K562 (cell line): ENCODE data around the gene ASIC3. TPM values are rescaled to one million over a fixed set of nuclear protein-coding genes. Genes with fewer than 3 reads are reported as not detected.
"Not testable (repeated sequence)": the region's sequence is repeated elsewhere in the genome, so short reads cannot be mapped to it uniquely, and the experiment has no call there.

Experiments
- ATAC-seq: fragments of 200-7000 bp; cut with Tn5 transposase; 3 replicates; pipeline ENCODE4 v1.9.1; 2020; ENCODE audit warnings: moderate library complexity
- BruUV-seq: library from RNA; stranded (reverse); fragments of 400-500 nt; replicated peaks from 2 replicates; lab custom pipeline; 2021; lab: Mats Ljungman, UMichigan
- CTCF ChIA-PET: fragments of 300-600 bp; formaldehyde crosslinking; extraction: SDS; loops from one replicate; lab custom pipeline; 2021; ENCODE audit warnings: low intra/inter-chr PET ratio; lab: Yijun Ruan, JAX
- POLR2A ChIA-PET: fragments of 300-600, 350-650 bp; sonication (Branson Sonifier 250); formaldehyde crosslinking; extraction: SDS; loops from one replicate; lab custom pipeline; 2021; ENCODE audit warnings: antibody characterized with exemption, inconsistent platforms; lab: Yijun Ruan, JAX
- DNase-seq, 4 experiments: peaks; one replicate each; pipeline versions ENCODE4 v3.0.0 to v3.0.0-alpha.2; 2011 to 2018; ENCODE audit warnings: low spot score in 3 of 4, mixed read lengths in 3 of 4; ENCODE audit errors: extremely low read depth in 1 of 4
- FAIRE-seq: peaks from 2 replicates; lab custom pipeline; 2011; peaks lifted over from hg19 to GRCh38; lab: Jason Lieb, UNC
- H2AFZ ChIP-seq: 2 replicates; pipeline ENCODE4 v1.6.0; 2011; ENCODE audit warnings: low read depth, low read length, control low read depth, inconsistent platforms
- H3K27ac ChIP-seq: fragments of 200-600 bp; 3 replicates; pipeline ENCODE4 v1.8.0; 2011; ENCODE audit warnings: low read depth, mild to moderate bottlenecking, control low read depth, inconsistent platforms, low read length, moderate library complexity, mixed read lengths; ENCODE audit errors: extremely low read depth
- H3K27me3 ChIP-seq, 2 experiments: fragments of 300-600 bp in 1 of 2; 2 replicates in 1 of 2; 3 replicates in 1 of 2; pipeline versions ENCODE4 v1.6.0 to v1.8.0; 2011; ENCODE audit warnings: inconsistent platforms in 2 of 2, low read length in 2 of 2, mild to moderate bottlenecking in 1 of 2, mixed read lengths in 1 of 2, moderate library complexity in 1 of 2; ENCODE audit not compliant: control insufficient read depth in 2 of 2, insufficient read depth in 2 of 2
- H3K36me3 ChIP-seq: fragments of 300-600 bp; 3 replicates; pipeline ENCODE4 v1.8.0; 2011; ENCODE audit warnings: mild to moderate bottlenecking, low read length, inconsistent platforms; ENCODE audit not compliant: control insufficient read depth, insufficient read depth
- H3K4me1 ChIP-seq, 2 experiments: fragments of 200-600 bp in 1 of 2; replicated peaks in 1 of 2; 2 replicates in 1 of 2; 3 replicates in 1 of 2; pipeline versions ENCODE4 v1.5.1 to v1.8.0; 2011; ENCODE audit warnings: inconsistent platforms in 2 of 2, low read length in 2 of 2, mild to moderate bottlenecking in 1 of 2, mixed read lengths in 1 of 2, moderate library complexity in 1 of 2; ENCODE audit not compliant: control insufficient read depth in 2 of 2, insufficient read depth in 2 of 2
- H3K4me2 ChIP-seq: 2 replicates; pipeline ENCODE4 v1.6.1; 2011; ENCODE audit warnings: low read length, control low read depth, inconsistent platforms, mixed read lengths; ENCODE audit not compliant: insufficient read depth
- H3K4me3 ChIP-seq: fragments of 200-600 bp; sonication (generic), shearing (Covaris generic); 2 replicates; pipeline ENCODE4 v1.5.1; 2016; ENCODE audit warnings: control low read depth, inconsistent platforms
- H3K79me2 ChIP-seq: fragments of 200-600 bp; 3 replicates; pipeline ENCODE4 v1.8.0; 2011; ENCODE audit warnings: low read length, inconsistent platforms; ENCODE audit not compliant: control insufficient read depth, insufficient read depth
- H3K9ac ChIP-seq, 2 experiments: 2 replicates each; pipeline versions ENCODE4 v1.6.0 to v1.6.1; 2011; ENCODE audit warnings: low read depth in 2 of 2, low read length in 2 of 2, control low read depth in 1 of 2, inconsistent platforms in 1 of 2, mild to moderate bottlenecking in 1 of 2, mixed read lengths in 1 of 2; ENCODE audit not compliant: insufficient read depth in 1 of 2
- H3K9me1 ChIP-seq: one replicate; pipeline ENCODE4 v1.6.0; 2011; ENCODE audit warnings: inconsistent platforms, mild to moderate bottlenecking, low read length, moderate library complexity; ENCODE audit not compliant: control insufficient read depth, insufficient read depth
- H3K9me3 ChIP-seq: replicated peaks from 2 replicates; pipeline ENCODE4 v1.5.1; 2011; ENCODE audit warnings: low read depth, low read length, inconsistent platforms; ENCODE audit not compliant: control insufficient read depth, insufficient read depth
- H4K20me1 ChIP-seq: replicated peaks from 2 replicates; pipeline ENCODE4 v1.6.1; 2011; ENCODE audit warnings: low read length, inconsistent platforms, mixed read lengths; ENCODE audit not compliant: control insufficient read depth, insufficient read depth
- LCOR ChIP-seq: sonication (generic); formaldehyde crosslinking; IDR thresholded peaks from 2 replicates; pipeline ENCODE4 v1.8.0; 2022; ENCODE audit warnings: mild to moderate bottlenecking, missing genetic modification reagents
- NONO ChIP-seq, 2 experiments: fragments of 200-400 bp in 1 of 2; fragments of 450-650 bp in 1 of 2; formaldehyde crosslinking in 1 of 2; IDR thresholded peaks; 2 replicates each; pipeline ENCODE4 v1.6.1; 2017; ENCODE audit warnings: low read depth in 2 of 2, mild to moderate bottlenecking in 2 of 2, moderate library complexity in 2 of 2, low read length in 1 of 2
- U2AF2 ChIP-seq: fragments of 200-400 bp; formaldehyde crosslinking; optimal IDR thresholded peaks from 2 replicates; pipeline ENCODE3; 2017; ENCODE audit warnings: low read depth, mild to moderate bottlenecking, low read length
- ZNF584 ChIP-seq: fragments of 200-800 bp; sonication (Bioruptor generic); IDR thresholded peaks from 2 replicates; pipeline ENCODE4 v1.6.1; 2016; ENCODE audit warnings: low read depth, mild to moderate bottlenecking, missing genetic modification characterization, missing compliant biosample characterization
- WGBS: fragments of 100-300 bp; shearing (Covaris generic); methylation state at CpG from one replicate; pipeline ENCODE4 v1.1.6; 2016; ENCODE audit warnings: low coverage, mixed read lengths; ENCODE audit not compliant: insufficient coverage; ENCODE audit errors: missing lambda C conversion rate; 5-methylcytosine and 5-hydroxymethylcytosine counted together
- in situ Hi-C: fragments of 300-500 bp; cut with MboI; formaldehyde crosslinking; loops from 4 replicates; pipeline ENCODE4 v1.15.0; 2018; ENCODE audit warnings: inconsistent platforms, mixed read lengths
- intact Hi-C: fragments of 100-400 bp; cut with micrococcal nuclease; formaldehyde crosslinking; loops from 2 replicates; pipeline ENCODE4 v1.14.2; 2022
- polyA plus RNA-seq, 8 experiments: library from polyadenylated mRNA; depleted of rRNA in 4 of 8; stranded (reverse) in 5 of 8; unstranded in 3 of 8; fragments of >200 nt; fragmentation: Nextera tagmentation in 2 of 8; fragmentation: Illumina TruSeq in 1 of 8; extraction: Ambion mirVana in 2 of 8; extraction: Trizol in 1 of 8; gene quantifications; 2 replicates each; pipeline versions ENCODE4 v1.2.1 to v1.2.3, GENCODE V29; 2011 to 2014; ENCODE audit warnings: inconsistent platforms in 1 of 8, missing spikeins in 1 of 8
- total RNA-seq, 7 experiments: library from RNA; depleted of rRNA in 6 of 7; stranded (reverse); fragments of >200 nt in 6 of 7; fragmentation: Illumina TruSeq in 2 of 7; extraction: Trizol in 2 of 7; gene quantifications; 2 replicates each; pipeline versions ENCODE4 v1.2.1 to v1.2.3, GENCODE V29; 2011 to 2021; ENCODE audit warnings: low replicate concordance in 1 of 7
- TF ChIP-seq, protein P1 (sequence below): fragments of 450-650 bp; IDR thresholded peaks from 2 replicates; pipeline ENCODE4 v1.6.1; 2017; ENCODE audit warnings: antibody characterized with exemption, mild to moderate bottlenecking

Gene ASIC3
- total and polyA plus RNA-seq, 9 of the 15 experiments (the other 6 are each of a cell fraction or from before 2014, with no cell fraction given) = 0.11 to 5.0 (median 0.87) TPM

DNA sequence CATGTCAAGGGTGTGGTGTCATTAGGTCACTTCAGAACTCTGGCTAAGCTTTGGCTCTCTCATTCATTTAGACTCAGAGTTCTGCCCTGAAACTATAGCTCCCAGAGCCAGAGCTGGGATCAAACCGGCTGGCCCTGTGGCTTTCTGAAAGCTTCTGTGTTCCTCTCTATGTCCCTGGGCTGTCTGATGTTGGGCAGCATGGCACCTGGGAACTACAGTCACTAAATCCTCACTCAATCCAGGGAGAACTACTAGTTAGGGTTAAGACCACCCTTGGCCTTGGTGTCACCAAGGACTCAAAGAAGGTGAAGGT lies 37.3 kb upstream of the ASIC3 start (continued):
- 0 out of 2 replicates have a peak, but pooled peaks have one; percentile 66 for TF ChIP-seq ZNF584 (CRISPR knock-in tag)
- no peak for TF ChIP-seq U2AF2
- TF ChIP-seq, protein P1, sequence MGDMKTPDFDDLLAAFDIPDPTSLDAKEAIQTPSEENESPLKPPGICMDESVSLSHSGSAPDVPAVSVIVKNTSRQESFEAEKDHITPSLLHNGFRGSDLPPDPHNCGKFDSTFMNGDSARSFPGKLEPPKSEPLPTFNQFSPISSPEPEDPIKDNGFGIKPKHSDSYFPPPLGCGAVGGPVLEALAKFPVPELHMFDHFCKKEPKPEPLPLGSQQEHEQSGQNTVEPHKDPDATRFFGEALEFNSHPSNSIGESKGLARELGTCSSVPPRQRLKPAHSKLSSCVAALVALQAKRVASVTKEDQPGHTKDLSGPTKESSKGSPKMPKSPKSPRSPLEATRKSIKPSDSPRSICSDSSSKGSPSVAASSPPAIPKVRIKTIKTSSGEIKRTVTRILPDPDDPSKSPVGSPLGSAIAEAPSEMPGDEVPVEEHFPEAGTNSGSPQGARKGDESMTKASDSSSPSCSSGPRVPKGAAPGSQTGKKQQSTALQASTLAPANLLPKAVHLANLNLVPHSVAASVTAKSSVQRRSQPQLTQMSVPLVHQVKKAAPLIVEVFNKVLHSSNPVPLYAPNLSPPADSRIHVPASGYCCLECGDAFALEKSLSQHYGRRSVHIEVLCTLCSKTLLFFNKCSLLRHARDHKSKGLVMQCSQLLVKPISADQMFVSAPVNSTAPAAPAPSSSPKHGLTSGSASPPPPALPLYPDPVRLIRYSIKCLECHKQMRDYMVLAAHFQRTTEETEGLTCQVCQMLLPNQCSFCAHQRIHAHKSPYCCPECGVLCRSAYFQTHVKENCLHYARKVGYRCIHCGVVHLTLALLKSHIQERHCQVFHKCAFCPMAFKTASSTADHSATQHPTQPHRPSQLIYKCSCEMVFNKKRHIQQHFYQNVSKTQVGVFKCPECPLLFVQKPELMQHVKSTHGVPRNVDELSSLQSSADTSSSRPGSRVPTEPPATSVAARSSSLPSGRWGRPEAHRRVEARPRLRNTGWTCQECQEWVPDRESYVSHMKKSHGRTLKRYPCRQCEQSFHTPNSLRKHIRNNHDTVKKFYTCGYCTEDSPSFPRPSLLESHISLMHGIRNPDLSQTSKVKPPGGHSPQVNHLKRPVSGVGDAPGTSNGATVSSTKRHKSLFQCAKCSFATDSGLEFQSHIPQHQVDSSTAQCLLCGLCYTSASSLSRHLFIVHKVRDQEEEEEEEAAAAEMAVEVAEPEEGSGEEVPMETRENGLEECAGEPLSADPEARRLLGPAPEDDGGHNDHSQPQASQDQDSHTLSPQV = peak; percentile 38; the same call in 1 of the 2 replicates

DNA sequence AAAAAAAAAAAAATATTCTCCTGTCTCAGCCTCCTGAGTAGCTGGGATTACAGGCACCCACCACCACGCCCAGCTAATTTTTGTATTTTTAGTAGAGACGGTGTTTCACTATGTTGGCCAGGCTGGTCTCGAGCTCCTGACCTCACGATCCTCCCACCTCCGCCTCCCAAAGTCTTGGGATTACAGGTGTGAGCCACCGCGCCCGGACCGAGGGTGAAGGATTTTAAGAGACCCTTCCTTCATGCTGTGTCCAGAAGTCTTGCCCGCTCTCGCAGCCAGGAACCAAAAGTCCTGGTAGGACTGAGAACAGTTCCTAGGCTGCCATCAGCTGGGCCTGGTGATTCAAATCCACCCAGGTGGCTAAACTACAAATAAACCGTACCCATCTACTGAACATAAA lies 36.7 kb upstream of the ASIC3 start:
- Histone ChIP-seq H2AFZ (peak overlapping the region; percentile 9), H3K9ac (peak overlapping the region; percentile 69 to 77; a peak in 3 of 4 replicates)
- not testable (repeated sequence) for H3K9me1 ChIP-seq
- CTCF ChIA-PET = interaction anchor here (1.4 to 1.6 kb wide), 2 partner anchors 10 to 100 kb away, joined by 4 to 5 read pairs; no protein-coding TSS in a partner anchor
- TF ChIP-seq NONO (IDR thresholded peaks at IDR 0.05; ENCODE audit: low read depth in 2 of 2, low read length in 1 of 2) (0 out of 4 replicates have a peak, but pooled peaks of 1 of the 2 experiments have one; percentile 2), LCOR (CRISPR knock-in tag) (peak; percentile 53; the same call in 1 of the 2 replicates)
- TF ChIP-seq, all 486 proteins: peak for 2; not testable (repeated sequence) for 484
- POLR2A ChIA-PET = interaction anchor here (0.6 to 8.4 kb wide), 4 partner anchors 12 to 95 kb away, joined by 3 to 146 read pairs (median 3); partner anchors contain the start of genes ABCB8 and ATG9B
- DNase-seq, FAIRE-seq, BruUV-seq, in situ Hi-C loops, H4K20me1 ChIP-seq, H3K9me3 ChIP-seq, H3K27me3 ChIP-seq, ATAC-seq: not testable (repeated sequence)
- peaks cover 42 to 84% of the 10 kb centered on the region in 2 experiments for H3K4me1 ChIP-seq
- H3K4me2 ChIP-seq = peak overlapping the region; percentile 69
- WGBS = 52% methylated on average over 12 of the region's 12 CpGs
- H3K36me3 ChIP-seq = peaks cover 40% of the 10 kb centered on the region; the same call in 2 of the 3 replicates
- peaks cover 45% of the 10 kb centered on the region for H3K79me2 ChIP-seq
- intact Hi-C loops = loop anchor here (10.0 kb wide), 1 partner anchor 163 kb away; no protein-coding TSS in a partner anchor
- peak overlapping the region; percentile 27; the same call in 1 of the 2 replicates for H3K4me3 ChIP-seq
- H3K27ac ChIP-seq = peak overlapping the region; percentile 58
